ENCODE results near the gene SLC50A1. TPM values are rescaled to one million over a fixed set of nuclear protein-coding genes. Genes with fewer than 3 reads are reported as not detected.
A peak's percentile ranks its signal among the peaks of the same experiment; 100 is the strongest.

Gene SLC50A1
- total RNA-seq, 4 donors from 2014 or later: 33.3 to 59.4 (median 43.7) TPM

DNA sequence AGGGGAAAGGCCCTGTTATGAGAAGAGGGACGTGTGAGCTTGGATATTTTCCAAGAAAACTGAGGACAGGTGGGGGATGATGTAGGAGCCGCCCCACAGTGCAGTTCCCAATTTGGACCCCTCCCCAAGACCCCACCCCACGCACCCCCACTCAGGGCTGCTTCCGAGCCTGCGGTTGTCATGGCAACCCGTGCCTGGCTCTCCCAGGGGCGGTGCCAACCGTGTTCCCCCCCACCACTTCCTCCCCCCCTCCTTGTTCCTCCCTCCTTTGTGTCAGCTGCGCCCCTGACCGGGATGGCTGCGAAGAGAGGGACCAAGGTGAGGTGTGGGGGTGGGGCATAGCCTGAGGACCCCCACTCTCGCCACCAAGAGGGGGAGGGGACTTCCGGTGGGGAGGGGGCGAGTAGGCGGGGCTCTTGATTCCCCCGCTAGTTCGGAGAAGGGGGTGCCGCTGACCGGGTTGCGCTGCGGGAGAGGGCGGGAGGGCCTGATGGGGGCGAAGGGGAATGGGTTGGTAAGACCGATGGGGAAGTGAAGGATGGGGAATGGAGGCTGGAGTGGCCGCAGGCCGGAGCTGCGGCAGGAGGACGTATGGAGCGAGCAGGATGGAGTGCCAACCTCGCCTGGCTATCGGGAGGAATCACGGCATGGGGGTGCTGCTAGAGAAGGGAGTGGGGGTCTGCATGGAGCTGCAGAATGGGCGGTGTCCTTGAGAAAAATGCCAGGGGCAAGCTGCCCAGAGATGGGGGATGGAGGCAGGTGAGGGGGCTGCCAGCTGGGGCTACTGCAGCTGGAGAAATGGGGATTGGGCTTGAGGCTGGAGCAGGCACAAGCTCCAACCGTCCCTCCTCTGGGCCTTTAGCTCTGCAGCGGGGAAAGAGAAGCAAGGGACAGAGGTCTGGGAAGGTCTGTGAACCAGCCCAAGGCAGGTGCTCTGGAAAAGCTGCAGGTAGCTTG, 39.0 kb downstream of the SLC50A1 start:
- DNase-seq (ENCODE audit: low spot score in 2 of 2): peak in 1 of 2 donors; percentile 84
- 10 to 12% methylated on average over 34 of the region's 35 CpGs for WGBS, 2 donors
- intact Hi-C loops (cut with DNase I; ENCODE audit: low total_unique reads): no loop called here
- TF ChIP-seq POLR2A (IDR thresholded peaks at IDR 0.05) (no peak), CTCF (IDR thresholded peaks at IDR 0.05) (no peak)
- no peak overlapping the region for H3K4me3 ChIP-seq (ENCODE audit: low read depth, poor library complexity, severe bottlenecking)

DNA sequence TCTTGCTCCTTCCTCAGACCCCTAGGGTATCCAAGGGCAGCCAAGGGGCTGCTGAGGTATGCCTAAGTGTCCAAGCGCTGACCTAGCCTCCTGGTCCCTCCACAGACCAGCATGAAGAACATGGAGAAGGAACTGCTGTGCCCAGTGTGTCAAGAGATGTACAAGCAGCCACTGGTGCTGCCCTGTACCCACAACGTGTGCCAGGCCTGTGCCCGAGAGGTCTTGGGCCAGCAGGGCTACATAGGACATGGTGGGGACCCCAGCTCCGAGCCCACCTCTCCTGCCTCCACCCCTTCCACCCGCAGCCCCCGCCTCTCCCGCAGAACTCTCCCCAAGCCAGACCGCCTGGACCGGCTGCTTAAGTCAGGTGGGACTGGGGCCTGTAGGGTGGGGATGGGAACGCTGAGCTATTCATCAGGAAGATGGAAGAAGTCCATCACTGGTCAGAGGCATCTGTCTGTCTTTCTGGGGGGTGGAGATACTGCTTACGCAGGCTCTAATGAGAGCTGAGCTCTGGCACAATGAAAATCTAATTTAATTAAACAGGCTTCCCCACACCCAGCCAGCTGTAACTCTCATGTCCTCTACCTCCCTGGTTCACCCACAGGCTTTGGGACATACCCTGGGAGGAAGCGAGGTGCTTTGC, 39.8 kb downstream of the SLC50A1 start:
- 81 to 84% methylated on average over 12 of the region's 12 CpGs for WGBS, 2 donors
- DNase-seq (ENCODE audit: low spot score in 2 of 2): peak in 1 of 2 donors; percentile 79
- intact Hi-C loops (cut with DNase I; ENCODE audit: low total_unique reads): no loop called here

DNA sequence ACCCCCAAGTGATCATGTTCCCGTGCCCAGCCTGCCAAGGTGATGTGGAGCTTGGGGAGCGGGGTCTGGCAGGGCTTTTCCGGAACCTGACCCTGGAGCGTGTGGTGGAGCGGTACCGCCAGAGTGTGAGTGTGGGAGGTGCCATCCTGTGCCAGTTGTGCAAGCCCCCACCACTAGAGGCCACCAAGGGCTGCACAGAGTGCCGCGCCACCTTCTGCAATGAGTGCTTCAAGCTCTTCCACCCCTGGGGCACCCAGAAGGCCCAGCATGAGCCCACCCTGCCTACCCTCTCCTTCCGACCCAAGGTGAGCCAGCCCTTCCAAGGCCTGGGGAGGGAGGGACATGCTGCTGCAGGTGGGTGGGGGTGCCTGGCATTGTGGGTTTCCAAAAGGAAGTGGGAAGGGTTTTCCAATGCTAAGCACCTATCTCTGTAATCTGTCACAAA, 40.3 kb downstream of the SLC50A1 start:
- no peak overlapping the region for H3K4me3 ChIP-seq (ENCODE audit: low read depth, poor library complexity, severe bottlenecking)
- WGBS, 2 donors: 74 to 75% methylated on average over 9 of the region's 9 CpGs
- TF ChIP-seq POLR2A (IDR thresholded peaks at IDR 0.05): no peak
- TF ChIP-seq CTCF (IDR thresholded peaks at IDR 0.05): no peak
- intact Hi-C loops (cut with DNase I; ENCODE audit: low total_unique reads): no loop called here
- DNase-seq (ENCODE audit: low spot score in 2 of 2): peak in 1 of 2 donors; percentile 84

More for the DNA sequence above, 39.8 kb downstream of the SLC50A1 start:
- no peak for TF ChIP-seq POLR2A (IDR thresholded peaks at IDR 0.05)
- TF ChIP-seq CTCF (IDR thresholded peaks at IDR 0.05): no peak
- H3K4me3 ChIP-seq (ENCODE audit: low read depth, poor library complexity, severe bottlenecking): no peak overlapping the region

GRCh38 chr1:155176544-155177071, 41.0 kb downstream of the SLC50A1 start:
- intact Hi-C loops (cut with DNase I; ENCODE audit: low total_unique reads): no loop called here
- TF ChIP-seq CTCF (IDR thresholded peaks at IDR 0.05): peak in 1 of 3 donors; percentile 11
- TF ChIP-seq POLR2A (IDR thresholded peaks at IDR 0.05): no peak
- H3K4me3 ChIP-seq (ENCODE audit: low read depth, poor library complexity, severe bottlenecking): no peak overlapping the region
- WGBS, 2 donors: 60 to 63% methylated on average over 8 of the region's 8 CpGs
- peak; percentile 77 to 96 for DNase-seq (ENCODE audit: low spot score in 2 of 2)

GRCh38 chr1:155177192-155177917, 41.7 kb downstream of the SLC50A1 start:
- TF ChIP-seq POLR2A (IDR thresholded peaks at IDR 0.05) (no peak), CTCF (IDR thresholded peaks at IDR 0.05) (no peak)
- intact Hi-C loops (cut with DNase I; ENCODE audit: low total_unique reads): no loop called here
- DNase-seq (ENCODE audit: low spot score in 2 of 2): peak; percentile 20 to 75
- H3K4me3 ChIP-seq (ENCODE audit: low read depth, poor library complexity, severe bottlenecking): no peak overlapping the region
- 65 to 75% methylated on average over 11 of the region's 11 CpGs for WGBS, 2 donors
